H54 (cell line): ENCODE results near the gene ASCC2.

Experiments
- DNase-seq: peaks from one replicate; pipeline ENCODE4 v3.0.0; 2011; ENCODE audit warnings: low spot score, mixed read lengths; ENCODE audit not compliant: insufficient read length
- FAIRE-seq: peaks from 3 replicates; lab custom pipeline; 2011; peaks lifted over from hg19 to GRCh38; lab: Jason Lieb, UNC
- POLR2A ChIP-seq: IDR thresholded peaks from 2 replicates; pipeline ENCODE4 v1.6.1; 2011; ENCODE audit warnings: low read depth, mild to moderate bottlenecking, low read length

ASCC2 gene

DNA sequence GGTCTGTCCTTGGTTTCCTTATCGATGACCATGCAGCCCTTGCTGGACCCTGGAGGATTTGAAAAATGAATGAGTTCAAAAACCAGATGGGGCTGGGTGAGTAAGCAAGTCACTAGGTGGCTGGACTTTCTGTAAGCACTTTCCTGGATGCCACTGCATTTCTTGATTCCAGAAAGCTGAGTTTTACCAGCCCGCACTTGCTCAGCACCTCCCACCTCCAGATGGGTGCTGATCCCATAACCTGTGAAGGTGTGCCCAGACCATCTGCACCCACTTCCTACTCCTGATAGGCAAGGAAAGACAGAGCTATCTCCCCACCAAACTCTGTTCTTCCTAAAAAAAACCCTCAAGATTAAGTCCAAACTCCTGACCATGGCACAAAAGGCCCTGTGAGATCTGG is 21.1 kb downstream of the ASCC2 start:
- FAIRE-seq (no peak), DNase-seq (no peak)
- no peak for TF ChIP-seq POLR2A

DNA sequence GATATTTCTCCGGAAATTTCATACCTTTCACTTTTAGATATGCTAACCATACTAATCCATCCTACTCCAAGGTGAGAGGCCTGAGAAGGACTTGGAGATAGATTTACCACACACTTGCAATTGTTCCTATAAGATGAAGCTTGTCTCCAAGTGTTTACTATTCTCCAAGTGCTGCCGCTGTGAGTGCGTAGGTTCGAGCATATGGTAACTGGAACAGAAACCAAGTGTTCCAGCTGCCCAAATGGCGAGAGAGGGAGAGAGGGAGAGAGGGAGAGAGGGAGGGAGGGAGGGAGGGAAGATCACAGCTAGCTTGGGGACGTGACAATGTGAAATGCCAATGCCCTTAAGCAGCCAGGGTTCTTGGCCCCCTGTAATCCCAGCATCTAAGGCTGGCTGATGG is 21.5 kb downstream of the ASCC2 start:
- no peak for TF ChIP-seq POLR2A
- FAIRE-seq, result no peak
- no peak for DNase-seq

DNA sequence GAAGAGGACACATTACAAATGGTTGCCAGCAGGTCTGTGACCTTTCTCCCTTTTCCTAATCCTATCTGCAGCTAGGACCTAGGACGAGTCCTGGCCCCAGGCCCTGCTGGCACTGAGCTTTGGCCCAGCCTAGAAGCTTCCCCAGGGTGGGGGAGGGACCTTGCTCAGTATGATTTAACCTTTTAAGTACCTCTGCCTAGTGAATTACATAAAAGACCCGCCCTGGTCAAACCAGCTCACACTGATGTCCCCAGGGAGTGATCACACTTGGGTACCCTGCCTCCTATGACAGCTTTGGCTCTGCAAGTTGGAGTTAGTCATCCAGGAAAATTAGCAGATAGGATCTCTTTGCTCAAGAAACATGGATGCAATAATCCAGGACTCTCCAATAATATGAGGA is 21.9 kb downstream of the ASCC2 start:
- FAIRE-seq, result no peak
- DNase-seq, result no peak
- TF ChIP-seq POLR2A, result no peak

DNA sequence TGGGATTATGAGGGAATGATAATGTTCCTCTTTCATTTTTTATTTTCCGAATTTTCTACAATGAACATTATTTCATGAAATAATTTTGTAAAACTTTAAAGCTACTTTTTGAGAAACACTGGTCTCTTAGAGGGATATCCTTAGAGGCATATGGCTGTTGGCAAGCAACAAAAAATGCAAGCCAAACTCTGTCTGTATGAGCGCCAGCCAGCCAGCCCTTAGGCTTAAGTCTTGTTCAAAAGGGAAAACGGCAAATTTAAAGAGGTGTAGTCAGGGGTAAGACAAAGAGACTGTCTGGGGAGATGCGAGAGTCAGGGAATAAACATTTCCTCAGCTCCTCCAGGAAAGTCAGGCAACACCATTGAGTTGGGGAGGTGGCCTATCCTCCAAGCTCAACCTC is 22.5 kb downstream of the ASCC2 start:
- TF ChIP-seq POLR2A, result no peak
- no peak for DNase-seq
- no peak for FAIRE-seq

DNA sequence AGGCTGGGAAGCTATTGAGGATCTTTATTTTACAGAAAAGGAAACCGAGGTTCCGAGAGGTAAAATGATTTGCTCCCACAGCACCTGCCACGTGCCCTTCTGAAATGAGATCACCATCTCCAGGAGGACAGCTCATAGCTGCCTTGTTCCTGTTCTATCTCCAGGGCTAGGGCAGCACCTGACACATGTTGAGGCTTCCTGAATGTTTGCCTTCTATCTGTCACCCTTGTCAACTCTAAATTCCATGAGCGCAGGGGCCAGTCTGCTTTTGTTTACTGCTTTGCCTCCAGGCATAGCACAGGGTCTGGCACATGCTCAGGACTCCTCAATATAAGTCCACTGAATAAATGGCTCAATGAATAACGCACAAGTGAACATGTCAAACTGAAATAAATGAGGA is 24.1 kb downstream of the ASCC2 start:
- DNase-seq (no peak), FAIRE-seq (no peak)
- no peak for TF ChIP-seq POLR2A

DNA sequence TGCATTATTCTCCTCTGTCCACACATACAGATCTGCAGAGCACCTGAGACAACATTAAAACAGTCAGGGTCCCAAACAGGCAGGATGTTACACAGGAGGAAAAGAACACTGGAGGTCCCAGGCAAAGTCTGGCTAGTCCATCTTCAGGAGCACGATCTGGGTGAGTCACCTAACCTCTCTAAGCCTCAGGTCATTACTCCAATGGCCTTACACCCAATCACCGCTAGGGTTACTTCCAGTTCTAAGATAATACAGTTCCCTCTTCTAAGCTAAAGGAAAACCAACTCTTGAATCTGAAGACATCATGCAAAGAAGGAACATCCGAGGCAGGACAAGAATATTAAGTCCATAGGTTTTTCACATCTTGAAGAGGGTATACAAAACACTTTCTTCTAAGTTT is 24.5 kb downstream of the ASCC2 start:
- no peak for TF ChIP-seq POLR2A
- peak; percentile 41 for FAIRE-seq
- DNase-seq, result peak; percentile 42

DNA sequence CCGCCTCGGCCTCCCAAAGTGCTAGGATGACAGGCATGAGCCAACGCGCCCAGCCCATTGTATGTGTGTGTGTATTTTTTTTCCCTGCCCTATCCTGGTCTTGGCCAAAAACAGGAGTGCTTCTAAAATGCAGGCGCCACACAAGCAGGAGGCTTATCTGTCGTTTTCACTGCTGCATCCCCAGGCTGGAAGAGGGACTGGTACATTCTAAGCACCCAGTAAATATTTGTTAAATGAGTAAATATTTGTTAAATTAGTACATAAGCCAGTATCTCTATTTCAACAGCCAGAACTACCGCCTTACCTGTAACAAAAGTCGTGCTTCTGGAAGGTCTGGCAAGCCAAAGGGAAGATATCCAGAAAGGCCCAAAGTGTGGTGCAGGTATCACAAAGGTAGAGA is 24.9 kb downstream of the ASCC2 start:
- no peak for FAIRE-seq
- DNase-seq, result no peak
- TF ChIP-seq POLR2A, result no peak

DNA sequence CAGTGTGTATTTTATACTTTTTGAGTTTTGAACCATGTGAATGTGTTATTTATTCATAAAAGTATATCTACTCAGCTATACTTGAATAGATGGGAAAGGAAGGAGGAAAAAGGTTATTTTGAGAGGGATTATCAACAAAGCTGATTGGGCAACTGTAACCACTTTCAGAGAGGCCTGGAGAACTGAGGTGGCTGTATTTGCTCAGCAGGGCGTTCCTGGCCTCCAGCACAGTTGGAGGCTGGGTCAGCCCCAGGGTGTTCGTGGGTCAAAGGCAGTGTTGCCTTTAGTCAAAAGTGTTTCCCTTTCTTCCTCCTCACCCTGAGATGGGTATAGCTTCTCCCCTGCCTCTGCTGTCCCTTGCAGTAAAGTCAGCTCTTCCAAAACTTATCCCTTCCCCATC is 26.7 kb downstream of the ASCC2 start:
- no peak for TF ChIP-seq POLR2A
- FAIRE-seq (no peak), DNase-seq (no peak)

DNA sequence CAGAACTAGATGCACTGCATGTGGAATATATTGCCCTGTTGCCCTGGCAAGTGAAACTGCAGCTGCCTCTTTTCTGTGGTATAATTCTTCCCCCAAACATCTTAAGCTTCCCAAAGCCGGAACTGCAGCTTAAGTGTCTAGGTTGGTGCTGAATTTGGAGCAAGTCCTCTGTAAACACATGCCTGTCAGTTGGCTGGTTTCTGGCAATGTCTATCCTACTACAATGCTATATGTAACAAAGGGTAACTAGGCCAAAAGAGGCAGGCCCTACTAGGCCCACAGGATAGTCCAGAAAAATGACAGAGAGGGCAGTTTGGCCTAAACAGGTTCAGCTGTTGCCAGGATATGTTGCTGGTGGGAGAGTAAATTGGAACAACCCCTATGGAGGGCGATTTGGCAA is 27.9 kb downstream of the ASCC2 start:
- DNase-seq (no peak), FAIRE-seq (no peak)
- no peak for TF ChIP-seq POLR2A

DNA sequence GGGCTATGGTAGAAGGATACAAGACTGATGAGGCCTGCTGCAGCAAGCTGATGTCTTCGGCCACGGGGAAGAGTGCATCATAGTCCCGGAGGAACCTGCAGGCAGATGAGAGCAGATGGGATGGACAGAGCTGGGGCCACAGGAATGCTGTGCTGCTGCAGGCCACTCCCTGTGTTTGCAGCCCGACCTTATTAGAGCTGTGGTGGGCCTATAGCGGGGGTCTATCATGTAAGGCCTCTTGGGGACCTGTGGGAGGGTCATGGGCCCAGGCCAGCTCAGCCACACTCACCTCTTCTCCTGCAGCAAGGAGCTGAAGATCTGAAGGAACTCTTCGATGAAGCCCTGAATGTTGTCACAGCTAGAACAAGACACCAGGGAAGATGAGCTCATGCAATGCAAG is 31.9 kb downstream of the ASCC2 start:
- FAIRE-seq (no peak), DNase-seq (no peak)
- no peak for TF ChIP-seq POLR2A

DNA sequence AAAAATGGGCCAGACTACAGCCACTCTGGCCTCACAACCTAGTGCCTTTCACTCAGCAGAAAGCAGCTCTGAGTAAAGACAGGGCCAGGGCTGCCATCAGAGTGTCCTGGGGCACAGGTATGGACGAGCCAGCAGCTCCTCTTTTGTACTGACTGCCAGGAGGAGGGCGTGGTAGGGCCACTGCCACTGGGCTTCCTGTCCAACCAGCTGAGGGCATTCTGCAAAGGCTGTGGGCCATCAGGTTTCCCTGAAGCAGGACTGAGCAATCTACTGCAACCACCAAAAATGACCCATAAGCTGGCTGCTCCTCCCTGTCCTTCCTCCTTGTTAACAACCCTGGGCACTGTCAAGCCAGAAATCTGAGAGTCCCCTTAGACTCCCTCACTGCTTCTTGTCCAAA is 33.1 kb downstream of the ASCC2 start:
- no peak for TF ChIP-seq POLR2A
- no peak for FAIRE-seq

DNA sequence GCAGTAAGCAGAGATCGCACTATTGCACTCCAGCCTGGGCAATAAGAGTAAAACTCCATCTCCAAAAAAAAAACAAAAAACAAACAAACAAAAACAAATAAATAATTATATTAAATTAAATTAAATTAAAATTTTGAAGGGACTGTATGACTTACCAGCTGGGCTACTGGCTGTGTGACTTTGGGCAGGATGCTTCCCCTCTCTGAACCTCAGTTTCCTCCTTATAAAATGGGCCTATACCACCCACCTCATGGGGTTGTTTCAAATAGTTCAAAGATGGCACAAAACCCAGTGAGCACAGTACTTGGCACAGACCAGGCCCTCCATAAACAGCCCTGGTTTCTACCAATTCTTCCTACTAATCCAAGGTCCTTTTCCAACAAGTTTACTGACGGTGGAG is 34.9 kb downstream of the ASCC2 start:
- no peak for FAIRE-seq
- DNase-seq, result no peak
- TF ChIP-seq POLR2A, result no peak

More for the DNA sequence above, 33.1 kb downstream of the ASCC2 start:
- no peak for DNase-seq

DNA sequence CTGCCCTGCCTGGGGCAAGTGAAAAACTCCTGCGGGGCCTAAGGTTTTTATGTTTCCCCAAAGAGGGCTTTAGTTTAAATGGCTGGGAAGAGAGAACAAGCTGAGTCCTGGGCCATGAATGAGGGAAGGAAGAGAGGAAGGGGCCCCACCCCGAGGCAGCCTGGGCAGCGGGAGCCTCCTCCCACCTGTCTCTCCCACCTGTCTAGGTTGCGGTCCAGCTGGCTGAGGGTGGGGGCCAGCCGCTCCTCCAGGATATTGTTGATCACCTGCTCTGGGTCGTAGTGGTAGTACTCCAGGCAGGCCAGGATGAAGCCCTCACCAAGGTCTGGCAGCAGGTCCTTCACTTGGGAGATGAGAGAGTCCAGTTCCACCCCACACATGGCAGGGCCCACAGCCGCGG is 36.3 kb downstream of the ASCC2 start:
- no peak for TF ChIP-seq POLR2A
- FAIRE-seq (no peak), DNase-seq (no peak)

DNA sequence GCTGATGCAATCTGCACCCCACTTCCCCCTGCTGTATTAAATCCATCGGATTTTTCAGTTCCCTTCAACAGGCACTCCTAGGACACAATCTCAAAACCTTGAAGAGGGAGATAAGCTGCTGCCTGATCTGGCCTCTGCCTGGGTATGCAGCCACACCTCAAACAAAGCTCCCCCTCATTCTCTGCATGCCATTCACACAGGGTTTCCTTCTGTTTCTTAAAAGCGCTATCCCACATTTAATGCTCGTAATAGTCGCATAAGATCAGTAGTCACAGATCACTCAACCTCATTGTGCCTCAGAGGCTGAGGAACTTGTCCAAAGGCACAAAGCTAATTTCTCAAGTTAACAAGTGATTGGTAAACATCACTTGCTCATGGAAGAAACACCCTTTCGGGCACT is 36.9 kb downstream of the ASCC2 start:
- DNase-seq (no peak), FAIRE-seq (no peak)
- no peak for TF ChIP-seq POLR2A

DNA sequence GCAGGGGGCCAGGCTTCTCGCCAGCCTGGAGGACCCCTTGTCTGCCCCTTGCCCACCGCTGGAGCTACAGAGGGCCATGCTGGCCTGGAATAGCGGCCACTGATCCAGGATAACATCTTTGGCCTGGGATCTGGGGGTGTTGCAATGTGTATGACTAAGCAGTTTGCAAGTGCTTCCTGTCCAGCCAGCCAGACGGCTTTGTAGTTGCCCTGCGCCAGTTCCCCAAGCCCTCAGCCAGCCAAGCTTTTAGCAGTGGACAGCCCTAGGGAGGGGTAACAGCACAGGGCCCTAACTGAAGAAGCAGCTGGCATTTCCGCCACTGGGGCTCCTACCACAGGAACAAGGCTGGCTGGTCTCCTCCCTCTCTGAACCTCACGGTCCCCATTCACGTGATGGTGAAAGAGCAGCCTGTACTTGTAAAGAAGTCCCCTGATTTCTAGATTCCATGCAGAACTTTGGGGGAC is 38.8 kb downstream of the ASCC2 start:
- FAIRE-seq, result peak; percentile 60
- TF ChIP-seq POLR2A, result no peak
- DNase-seq, result peak; percentile 76

DNA sequence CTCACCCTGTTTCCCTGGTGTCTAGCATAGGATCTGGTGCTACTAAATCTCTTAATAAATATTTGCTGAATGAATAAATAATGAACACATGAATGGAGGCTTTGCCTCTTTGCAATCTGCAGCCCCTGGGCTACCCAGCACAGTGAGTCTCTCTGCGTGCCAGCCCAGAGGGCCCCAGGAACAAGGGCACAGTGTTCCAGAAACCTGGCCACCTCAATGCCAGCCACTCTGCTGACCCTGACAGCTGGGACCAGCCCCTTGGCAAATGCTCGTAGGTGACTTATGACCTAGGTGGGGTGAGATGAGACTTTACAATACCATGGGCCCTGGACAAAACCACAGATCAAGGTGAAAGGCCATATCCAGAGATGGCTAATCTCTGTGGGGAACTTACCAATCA is 39.3 kb downstream of the ASCC2 start:
- no peak for FAIRE-seq
- TF ChIP-seq POLR2A, result no peak
- DNase-seq, result no peak
